ENCODE measurements around the gene OR2T8.
"Not testable (repeated sequence)": the region's sequence is repeated elsewhere in the genome, so short reads cannot be mapped to it uniquely, and the experiment has no call there.

Gene OR2T8

GRCh38 chr1:247936965-247937734 lies 17.1 kb downstream of the OR2T8 start:
- H3K79me1 ChIP-seq (ENCODE audit: low read length); H3K27me3 ChIP-seq (ENCODE audit: insufficient read depth, low read length, poor library complexity); H2BK15ac ChIP-seq (replicated peaks; ENCODE audit: low read depth); H3K23ac ChIP-seq (ENCODE audit: low read length); H2AK5ac ChIP-seq (ENCODE audit: low read length); H4K8ac ChIP-seq (ENCODE audit: low read depth, low read length); H3K4ac ChIP-seq (ENCODE audit: low read depth, low read length); H4K5ac ChIP-seq (ENCODE audit: low read length); H3K4me2 ChIP-seq (ENCODE audit: low read length); H3K27ac ChIP-seq (ENCODE audit: low read depth, low read length); H3K79me2 ChIP-seq (ENCODE audit: control insufficient read depth, insufficient read depth, low read length); H3K36me3 ChIP-seq (ENCODE audit: control insufficient read depth, insufficient read depth, low read length); H3K18ac ChIP-seq (ENCODE audit: low read length); H2BK5ac ChIP-seq (ENCODE audit: low read length); H2BK120ac ChIP-seq (ENCODE audit: low read depth, low read length); H3K4me1 ChIP-seq (ENCODE audit: control insufficient read depth, low read depth, low read length): not testable (repeated sequence)
- Histone ChIP-seq H3K56ac (ENCODE audit: low read length) (peak overlapping the region; percentile 63), H3K4me3 (ENCODE audit: low read length) (peak overlapping the region; percentile 41), H3K9ac (ENCODE audit: low read length) (peak overlapping the region; percentile 41)
- peak; percentile 92 for DNase-seq
- WGBS (ENCODE audit: extremely low coverage, insufficient coverage, low lambda C conversion rate), result no CpG with 5 or more reads among the region's 44 CpGs

- no peak overlapping the region for H3K18ac ChIP-seq (ENCODE audit: low read length)
- no peak overlapping the region for H4K5ac ChIP-seq (ENCODE audit: low read length)
- no peak overlapping the region for H3K56ac ChIP-seq (ENCODE audit: low read length)
- no peak overlapping the region for H3K4me2 ChIP-seq (ENCODE audit: low read length)
- no peak overlapping the region for H4K8ac ChIP-seq (ENCODE audit: low read depth, low read length)
- H3K27me3 ChIP-seq (ENCODE audit: insufficient read depth, low read length, poor library complexity), result no peaks in the 10 kb centered on the region
- WGBS (ENCODE audit: extremely low coverage, insufficient coverage, low lambda C conversion rate), result no CpG with 5 or more reads among the region's 6 CpGs
- H3K9ac ChIP-seq (ENCODE audit: low read length), result no peak overlapping the region
- DNase-seq, result no peak
- H3K79me2 ChIP-seq (ENCODE audit: control insufficient read depth, insufficient read depth, low read length), result no peaks in the 10 kb centered on the region
- no peak overlapping the region for H3K27ac ChIP-seq (ENCODE audit: low read depth, low read length)
- no peak overlapping the region for H2BK5ac ChIP-seq (ENCODE audit: low read length)
- H2BK15ac ChIP-seq (replicated peaks; ENCODE audit: low read depth), result no peak overlapping the region
- no peaks in the 10 kb centered on the region for H3K4me1 ChIP-seq (ENCODE audit: control insufficient read depth, low read depth, low read length)
- H3K79me1 ChIP-seq (ENCODE audit: low read length), result no peaks in the 10 kb centered on the region
- H2BK120ac ChIP-seq (ENCODE audit: low read depth, low read length), result no peak overlapping the region
- H3K4ac ChIP-seq (ENCODE audit: low read depth, low read length), result no peak overlapping the region
- no peak overlapping the region for H2AK5ac ChIP-seq (ENCODE audit: low read length)
- H3K23ac ChIP-seq (ENCODE audit: low read length), result no peak overlapping the region
- no peak overlapping the region for H3K4me3 ChIP-seq (ENCODE audit: low read length)
- no peaks in the 10 kb centered on the region for H3K36me3 ChIP-seq (ENCODE audit: control insufficient read depth, insufficient read depth, low read length)
Measured at GRCh38 chr1:247942624-247943023, 22.6 kb downstream of the OR2T8 start.

DNA sequence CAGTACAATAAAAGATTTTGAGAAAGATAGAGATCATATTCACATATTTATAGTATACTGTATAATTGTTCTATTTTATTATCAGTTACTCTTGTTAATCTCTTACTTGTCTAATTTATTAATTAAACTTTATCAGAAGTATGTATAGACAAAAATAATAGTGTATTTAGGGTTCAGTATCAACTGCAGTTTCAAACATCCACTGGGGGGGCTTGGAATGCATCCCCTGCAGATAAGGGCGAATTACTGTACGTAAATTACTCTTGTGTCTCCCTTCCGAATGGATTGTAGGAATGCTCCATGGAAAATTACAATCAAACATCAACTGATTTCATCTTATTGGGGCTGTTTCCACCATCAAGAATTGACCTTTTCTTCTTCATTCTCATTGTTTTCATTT lies 28.5 kb downstream of the OR2T8 start, which contains the start of gene OR2L8:
Gene OR2L8 (plus strand): TSS at position 301 of the 400 bp plus-strand sequence. CDS start 0 bp downstream, at position 301.
- no peaks in the 10 kb centered on the region for H3K4me1 ChIP-seq (ENCODE audit: control insufficient read depth, low read depth, low read length)

DNA sequence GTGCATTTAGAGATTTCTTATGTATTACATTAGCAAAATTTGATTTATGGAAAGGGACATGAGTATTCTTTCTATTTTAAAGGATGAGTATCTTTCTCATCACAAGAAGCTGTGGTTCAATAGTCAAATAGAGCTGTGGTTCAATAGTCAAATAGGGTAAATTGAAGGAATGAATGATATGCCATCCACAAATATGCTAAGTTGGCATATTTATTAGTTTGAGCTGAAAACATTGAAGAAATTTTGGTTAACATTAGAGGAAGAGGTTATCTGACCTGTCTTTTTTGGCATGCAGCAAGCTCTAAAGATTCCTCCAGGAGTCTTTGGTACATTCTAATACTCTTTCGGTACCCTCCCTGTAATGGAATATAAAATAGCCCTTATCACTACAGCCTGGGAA lies 33.4 kb downstream of the OR2T8 start:
- Histone ChIP-seq H2BK120ac (ENCODE audit: low read depth, low read length) (no peak overlapping the region), H3K36me3 (ENCODE audit: control insufficient read depth, insufficient read depth, low read length) (no peaks in the 10 kb centered on the region), H3K18ac (ENCODE audit: low read length) (no peak overlapping the region), H3K4ac (ENCODE audit: low read depth, low read length) (no peak overlapping the region), H3K79me1 (ENCODE audit: low read length) (no peaks in the 10 kb centered on the region), H3K79me2 (ENCODE audit: control insufficient read depth, insufficient read depth, low read length) (no peaks in the 10 kb centered on the region), H2BK15ac (replicated peaks; ENCODE audit: low read depth) (no peak overlapping the region), H4K5ac (ENCODE audit: low read length) (no peak overlapping the region), H3K4me2 (ENCODE audit: low read length) (no peak overlapping the region), H3K23ac (ENCODE audit: low read length) (no peak overlapping the region), H3K4me1 (ENCODE audit: control insufficient read depth, low read depth, low read length) (no peaks in the 10 kb centered on the region), H2BK5ac (ENCODE audit: low read length) (no peak overlapping the region), H3K4me3 (ENCODE audit: low read length) (no peak overlapping the region), H3K27me3 (ENCODE audit: insufficient read depth, low read length, poor library complexity) (no peaks in the 10 kb centered on the region), H3K9ac (ENCODE audit: low read length) (no peak overlapping the region), H3K27ac (ENCODE audit: low read depth, low read length) (no peak overlapping the region), H3K56ac (ENCODE audit: low read length) (no peak overlapping the region), H4K8ac (ENCODE audit: low read depth, low read length) (no peak overlapping the region), H2AK5ac (ENCODE audit: low read length) (no peak overlapping the region)
- WGBS (ENCODE audit: extremely low coverage, insufficient coverage, low lambda C conversion rate), result no CpG with 5 or more reads among the region's 1 CpG
- DNase-seq, result no peak

More for the DNA sequence above, 28.5 kb downstream of the OR2T8 start, which contains the start of gene OR2L8:
- no peak within 1 kb of the TSS for H2BK15ac ChIP-seq (replicated peaks; ENCODE audit: low read depth)
- no peaks in the 10 kb centered on the region for H3K36me3 ChIP-seq (ENCODE audit: control insufficient read depth, insufficient read depth, low read length)
- no peak within 1 kb of the TSS for H2BK120ac ChIP-seq (ENCODE audit: low read depth, low read length)
- no peaks in the 10 kb centered on the region for H3K79me1 ChIP-seq (ENCODE audit: low read length)
- no peak for DNase-seq
- H3K79me2 ChIP-seq (ENCODE audit: control insufficient read depth, insufficient read depth, low read length), result no peaks in the 10 kb centered on the region
- H3K27me3 ChIP-seq (ENCODE audit: insufficient read depth, low read length, poor library complexity), result no peaks in the 10 kb centered on the region
- no peak within 1 kb of the TSS for H4K5ac ChIP-seq (ENCODE audit: low read length)
- H3K4ac ChIP-seq (ENCODE audit: low read depth, low read length), result no peak within 1 kb of the TSS
- WGBS (ENCODE audit: extremely low coverage, insufficient coverage, low lambda C conversion rate), result no CpG with 5 or more reads among the region's 3 CpGs
- no peak within 1 kb of the TSS for H2BK5ac ChIP-seq (ENCODE audit: low read length)
- H2AK5ac ChIP-seq (ENCODE audit: low read length), result no peak within 1 kb of the TSS
- no peak within 1 kb of the TSS for H3K18ac ChIP-seq (ENCODE audit: low read length)
- no peak within 1 kb of the TSS for H3K4me3 ChIP-seq (ENCODE audit: low read length)
- H3K23ac ChIP-seq (ENCODE audit: low read length), result no peak within 1 kb of the TSS
- H3K9ac ChIP-seq (ENCODE audit: low read length), result no peak within 1 kb of the TSS
- no peak within 1 kb of the TSS for H3K27ac ChIP-seq (ENCODE audit: low read depth, low read length)
- H3K56ac ChIP-seq (ENCODE audit: low read length), result no peak within 1 kb of the TSS
- no peak within 1 kb of the TSS for H4K8ac ChIP-seq (ENCODE audit: low read depth, low read length)
- H3K4me2 ChIP-seq (ENCODE audit: low read length), result no peak within 1 kb of the TSS

- Histone ChIP-seq H2AK5ac (ENCODE audit: low read length) (no peak overlapping the region), H3K79me2 (ENCODE audit: control insufficient read depth, insufficient read depth, low read length) (no peaks in the 10 kb centered on the region), H3K36me3 (ENCODE audit: control insufficient read depth, insufficient read depth, low read length) (no peaks in the 10 kb centered on the region), H3K27ac (ENCODE audit: low read depth, low read length) (no peak overlapping the region), H3K4me3 (ENCODE audit: low read length) (no peak overlapping the region), H3K18ac (ENCODE audit: low read length) (no peak overlapping the region), H2BK5ac (ENCODE audit: low read length) (no peak overlapping the region), H4K8ac (ENCODE audit: low read depth, low read length) (no peak overlapping the region), H3K27me3 (ENCODE audit: insufficient read depth, low read length, poor library complexity) (no peaks in the 10 kb centered on the region), H3K79me1 (ENCODE audit: low read length) (no peaks in the 10 kb centered on the region), H3K4me1 (ENCODE audit: control insufficient read depth, low read depth, low read length) (no peaks in the 10 kb centered on the region), H3K4me2 (ENCODE audit: low read length) (no peak overlapping the region), H3K4ac (ENCODE audit: low read depth, low read length) (no peak overlapping the region), H2BK15ac (replicated peaks; ENCODE audit: low read depth) (no peak overlapping the region), H3K9ac (ENCODE audit: low read length) (no peak overlapping the region), H4K5ac (ENCODE audit: low read length) (no peak overlapping the region), H3K56ac (ENCODE audit: low read length) (no peak overlapping the region), H2BK120ac (ENCODE audit: low read depth, low read length) (no peak overlapping the region), H3K23ac (ENCODE audit: low read length) (no peak overlapping the region)
- WGBS (ENCODE audit: extremely low coverage, insufficient coverage, low lambda C conversion rate), result no CpG with 5 or more reads among the region's 3 CpGs
- no peak for DNase-seq
Measured at GRCh38 chr1:247961791-247962190, 41.7 kb downstream of the OR2T8 start.
